Activated T-helper 1 cell treated with anti-CD3 and anti-CD28 coated beads, Interleukin-2, amount 50 U/mL, for 16 hours (primary cell): ENCODE data around the gene HPS1.
"Not testable (repeated sequence)": the region's sequence is repeated elsewhere in the genome, so short reads cannot be mapped to it uniquely, and the experiment has no call there.

Source experiments
- DNase-seq, 2 donors: peaks; one replicate each; pipeline ENCODE4 v3.0.0-alpha.2; 2020; ENCODE audit warnings: low read depth in 1 of 2, low spot score in 1 of 2

HPS1 gene

DNA sequence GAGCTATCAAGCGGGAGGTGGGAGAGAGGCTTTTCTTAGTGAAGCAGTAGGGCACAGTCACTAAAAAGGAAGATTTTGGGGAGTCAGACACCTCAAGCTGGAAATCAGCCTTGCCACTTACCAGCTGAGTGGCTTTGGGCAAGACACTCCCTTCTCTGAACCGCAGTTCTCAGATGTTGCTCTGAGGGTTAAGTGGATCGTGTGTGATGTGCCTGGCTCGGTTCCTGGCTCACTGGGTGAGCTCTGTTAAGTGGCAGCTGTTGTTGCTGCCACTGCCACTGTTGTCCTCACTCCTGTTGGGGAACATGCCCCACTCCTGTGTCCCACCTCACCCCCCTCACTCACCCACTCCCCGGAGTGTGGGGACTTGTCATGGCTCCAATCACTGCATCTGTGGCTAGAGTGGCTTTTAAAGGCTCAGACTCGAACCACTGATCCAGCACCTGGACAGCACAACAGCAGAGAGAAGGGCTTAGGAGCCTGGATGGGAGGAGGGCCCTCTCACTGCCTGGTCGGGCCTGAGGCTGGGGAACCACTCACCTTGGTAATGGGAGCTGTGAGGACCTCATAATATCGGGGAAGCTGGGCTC is 51.8 kb downstream of the HPS1 start:
- DNase-seq, result no peak

DNA sequence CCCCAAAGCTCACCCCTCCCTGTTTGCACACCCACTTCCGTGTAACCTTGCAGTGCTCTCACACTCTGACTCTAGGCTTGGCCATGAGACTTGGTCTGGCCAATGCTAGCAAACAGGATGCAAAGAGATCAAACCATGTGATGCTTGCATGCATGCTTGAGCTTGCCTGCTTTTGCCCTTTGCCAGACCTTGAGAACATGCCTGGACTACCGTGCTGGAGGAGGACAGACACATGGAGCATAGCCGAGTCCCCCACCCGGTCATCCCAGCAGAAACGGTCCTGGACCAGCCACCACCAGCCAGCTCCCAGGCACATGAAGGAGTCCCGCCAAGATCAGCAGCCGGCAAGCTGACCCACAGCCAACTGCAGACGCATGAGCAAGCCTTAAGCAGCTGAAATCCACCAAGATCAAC is 55.1 kb downstream of the HPS1 start:
- no peak for DNase-seq

DNA sequence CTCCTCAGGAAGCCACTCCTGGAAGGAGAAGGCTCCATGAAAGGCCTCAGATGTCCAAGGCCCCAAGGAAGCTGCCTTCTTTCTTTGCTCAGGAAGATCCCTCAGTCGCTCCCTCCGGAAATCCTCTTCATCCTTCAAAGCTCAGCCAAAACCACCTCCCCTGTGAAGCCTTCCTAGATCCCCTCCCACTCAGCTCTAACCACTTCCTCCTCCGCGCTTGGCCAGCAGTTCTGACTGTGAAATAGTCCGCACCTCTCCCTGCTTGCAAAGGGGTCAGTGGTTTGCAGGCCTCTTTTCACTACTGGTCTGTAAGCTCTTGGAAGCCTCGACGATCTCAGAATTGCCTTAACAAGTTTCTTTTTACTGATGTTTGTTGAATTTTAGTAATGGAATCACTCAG is 55.7 kb downstream of the HPS1 start:
- no peak for DNase-seq

DNA sequence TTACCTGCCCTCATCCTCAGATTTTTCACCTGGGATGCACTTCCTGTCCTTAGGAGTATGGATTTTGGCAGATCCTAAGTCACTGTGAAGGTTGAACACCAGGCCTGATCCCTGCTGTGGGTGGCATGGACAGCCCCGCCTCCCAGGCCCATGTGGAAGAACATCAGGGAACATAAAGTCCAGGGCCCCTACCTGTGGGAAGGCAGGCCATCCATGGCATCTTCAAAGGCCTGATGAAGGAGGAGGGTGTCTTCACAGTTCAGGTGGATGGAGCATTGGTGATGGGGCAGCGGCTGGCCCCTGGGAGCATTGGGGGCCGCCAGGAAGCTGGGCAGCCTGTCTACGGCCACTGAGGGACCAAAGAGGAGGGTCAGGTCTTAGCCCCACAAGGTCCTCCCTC is 56.3 kb downstream of the HPS1 start:
- DNase-seq, result no peak

DNA sequence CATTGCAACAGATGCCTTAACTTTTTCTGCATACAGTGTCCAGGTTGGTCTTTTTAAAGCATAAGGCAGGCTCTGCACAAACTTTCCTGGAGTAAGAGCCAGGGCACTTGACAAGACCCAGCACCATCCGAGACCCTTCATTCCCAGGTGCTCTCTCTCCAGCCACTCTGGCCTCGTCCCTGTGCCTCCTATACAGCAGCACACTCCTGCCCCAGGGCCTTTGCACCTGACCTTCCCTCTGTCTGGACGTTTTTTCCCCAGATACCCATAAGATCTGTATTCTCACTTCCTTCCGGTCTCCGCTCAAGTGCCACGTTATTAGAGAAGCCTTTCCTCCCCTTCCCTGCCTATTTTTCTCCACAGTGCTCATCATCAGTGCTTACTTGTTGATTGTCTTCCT is 57.3 kb downstream of the HPS1 start:
- no peak for DNase-seq

DNA sequence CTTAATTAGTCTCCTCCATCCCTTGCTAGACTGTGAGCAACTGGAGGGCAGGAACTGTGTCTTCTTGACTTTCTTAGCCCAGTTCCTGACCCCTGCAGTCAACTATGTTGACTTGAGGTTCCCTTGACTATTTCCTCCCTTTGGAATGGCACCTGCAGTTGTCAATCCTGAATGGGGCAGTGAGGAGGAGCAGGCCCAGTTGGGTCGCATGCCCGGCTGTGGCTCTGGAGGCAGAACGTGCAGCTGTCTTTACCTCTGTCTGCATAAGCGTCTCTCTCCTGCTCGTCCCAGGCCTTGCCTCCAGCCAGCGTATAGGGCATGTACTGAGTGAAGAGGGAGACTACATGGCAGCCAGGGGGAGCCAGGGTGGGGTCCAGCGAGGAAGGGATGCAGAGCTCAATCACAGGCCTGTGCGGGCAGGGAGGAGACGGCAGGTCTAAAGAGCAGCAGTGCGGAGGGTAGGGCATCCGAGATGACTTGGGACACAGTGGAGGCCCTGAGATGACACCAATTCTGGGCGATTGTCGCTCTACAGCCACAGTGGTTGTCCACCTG is 58.6 kb downstream of the HPS1 start:
- no peak for DNase-seq

DNA sequence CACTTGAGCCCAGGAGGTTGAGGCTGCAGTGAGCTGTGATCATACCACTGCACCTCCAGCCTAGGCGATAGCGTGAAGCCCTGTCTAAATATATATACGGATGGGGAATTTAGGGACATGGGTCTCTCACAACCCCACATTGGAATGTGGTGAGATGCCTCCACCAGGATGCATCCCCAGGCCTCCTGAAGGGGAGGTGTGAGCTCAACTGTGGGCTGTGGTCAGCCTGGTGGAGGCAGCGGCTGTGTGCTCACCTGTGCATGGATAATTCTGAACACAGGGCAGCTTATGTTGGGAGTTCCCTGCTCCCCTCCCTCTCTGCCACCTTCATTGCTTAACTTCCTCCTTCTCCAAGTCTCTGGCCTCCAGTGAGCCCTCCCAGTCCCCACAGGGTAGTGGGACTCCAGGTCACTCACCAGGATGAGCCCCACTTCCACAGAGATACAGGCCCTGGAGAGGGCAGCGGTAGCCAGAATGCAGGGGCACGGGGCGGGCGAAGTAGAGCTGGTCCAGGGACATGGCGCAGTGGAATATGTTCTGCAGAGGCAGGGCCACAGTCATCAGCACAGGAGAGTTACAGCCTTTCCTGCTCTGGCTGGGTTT is 62.1 kb downstream of the HPS1 start:
- DNase-seq, result no peak

DNA sequence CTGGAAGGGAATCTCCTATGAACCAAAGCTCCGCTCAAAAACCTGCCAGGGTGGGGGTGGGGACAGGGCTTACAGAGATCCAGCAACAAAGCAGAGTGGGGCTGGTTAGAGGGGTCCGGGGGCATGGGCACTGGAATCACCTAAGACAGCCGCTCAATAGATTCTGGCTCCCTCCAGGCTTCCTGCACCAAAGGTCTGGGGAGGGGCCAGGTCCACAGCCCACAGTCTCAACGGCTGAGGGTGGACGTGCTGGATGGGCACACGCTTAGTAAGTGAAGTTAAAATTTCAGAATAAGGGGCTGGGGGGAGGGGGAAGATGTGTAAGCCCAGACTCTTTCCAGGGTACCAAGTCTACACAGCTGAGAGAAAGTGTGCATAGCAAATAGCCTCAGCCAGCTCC is 62.9 kb downstream of the HPS1 start:
- DNase-seq, result no peak

DNA sequence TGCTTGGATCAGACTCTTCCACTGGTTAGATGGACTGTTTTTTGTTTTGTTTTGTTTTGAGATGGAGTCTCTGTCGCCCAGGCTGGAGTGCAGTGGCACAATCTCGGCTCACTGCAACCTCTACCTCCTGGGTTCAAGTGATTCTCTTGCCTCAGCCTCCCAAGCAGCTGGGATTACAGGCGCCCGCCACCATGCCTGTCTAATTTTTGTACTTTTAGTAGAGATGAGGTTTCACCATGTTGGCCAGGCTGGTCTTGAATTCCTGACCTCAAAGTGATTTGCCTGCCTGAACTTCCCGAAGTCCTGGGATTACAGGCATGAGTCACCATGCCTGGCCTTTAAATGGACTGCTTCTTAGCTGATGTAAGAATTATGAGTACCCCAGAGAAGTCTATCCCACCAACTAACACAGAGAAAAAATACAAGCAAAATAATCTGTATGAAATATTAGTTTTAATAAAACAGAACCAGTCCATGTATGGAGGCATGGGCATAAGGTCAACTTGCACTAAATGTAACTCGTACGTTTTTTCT is 63.5 kb downstream of the HPS1 start:
- DNase-seq, result not testable (repeated sequence)

DNA sequence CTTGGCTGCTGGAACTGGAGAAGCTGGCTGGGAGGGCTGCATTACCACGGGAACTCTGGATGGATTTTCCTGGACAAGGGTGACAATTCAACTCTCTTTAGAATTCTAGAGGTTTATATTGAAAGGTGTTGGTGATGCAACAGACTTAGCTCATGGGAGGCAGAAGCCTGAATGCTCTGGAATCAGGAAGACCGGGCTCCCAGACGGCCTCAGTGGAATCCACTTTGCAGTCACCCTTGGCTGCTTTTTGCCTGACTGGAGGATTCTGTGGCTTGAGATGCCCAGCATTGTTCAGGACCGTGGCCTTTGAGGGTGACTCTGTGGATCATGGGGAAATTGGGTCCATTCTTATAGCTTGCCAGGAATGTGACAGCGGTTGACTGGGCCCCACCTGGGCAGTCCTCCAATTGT is 64.0 kb downstream of the HPS1 start:
- no peak for DNase-seq

DNA sequence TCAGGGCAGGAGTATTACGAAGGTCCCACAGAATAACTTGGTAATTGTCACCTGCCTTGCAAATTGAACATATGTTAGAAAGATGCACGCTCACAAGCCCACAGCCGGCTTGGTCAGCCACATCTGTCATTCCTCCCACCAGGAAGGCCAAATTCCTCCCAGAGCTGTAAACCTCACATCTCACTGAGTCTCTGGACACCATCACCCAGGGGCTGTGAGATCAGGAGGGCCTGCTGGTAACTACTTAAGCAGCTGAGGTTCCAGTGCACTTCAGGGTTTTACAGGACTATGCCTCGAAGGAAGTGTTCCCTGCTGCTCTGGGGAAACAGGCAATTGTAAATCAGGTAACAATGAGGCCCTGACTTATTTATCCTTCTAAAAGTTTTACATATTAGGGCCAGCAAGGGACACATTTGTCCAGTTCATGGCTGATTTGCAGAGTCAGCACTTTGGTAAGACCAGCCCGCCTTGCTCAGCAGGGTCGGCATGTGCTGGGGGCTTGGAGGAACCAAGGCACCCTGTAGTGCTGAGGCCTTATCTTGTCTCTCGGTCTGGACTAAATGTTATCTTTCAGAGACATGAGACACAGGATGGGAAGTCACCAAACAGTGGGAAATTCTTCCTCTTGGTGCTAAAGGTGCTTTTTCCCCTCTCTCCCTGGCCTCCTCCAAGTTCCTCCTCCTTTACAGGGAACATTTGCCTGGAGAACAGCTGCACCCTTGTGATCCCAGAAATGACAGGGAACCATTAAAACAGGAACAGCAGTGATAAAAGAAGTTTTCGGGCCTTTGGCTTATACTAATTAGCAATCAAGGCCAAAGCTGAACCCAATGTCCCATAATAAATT is 66.0 kb downstream of the HPS1 start:
- DNase-seq, result no peak

DNA sequence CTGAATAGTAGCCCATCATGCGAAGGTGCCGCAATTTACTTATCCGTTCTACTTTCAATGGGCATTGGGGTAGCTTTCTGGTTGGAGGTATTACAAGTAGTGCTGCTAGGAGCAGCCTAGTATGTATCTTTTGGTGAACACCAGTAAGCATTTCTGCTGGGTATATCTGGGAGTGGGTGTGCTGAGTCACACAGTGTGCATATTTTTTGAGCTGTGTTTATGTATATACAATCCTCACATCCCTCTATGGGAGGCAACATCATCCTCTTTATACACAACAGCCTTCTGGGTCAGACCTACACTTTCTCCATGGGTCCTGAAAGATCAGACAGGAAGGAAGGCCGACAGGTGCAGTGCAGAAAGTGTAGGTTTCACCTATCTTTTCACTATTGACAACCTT is 68.0 kb downstream of the HPS1 start:
- DNase-seq, result no peak

DNA sequence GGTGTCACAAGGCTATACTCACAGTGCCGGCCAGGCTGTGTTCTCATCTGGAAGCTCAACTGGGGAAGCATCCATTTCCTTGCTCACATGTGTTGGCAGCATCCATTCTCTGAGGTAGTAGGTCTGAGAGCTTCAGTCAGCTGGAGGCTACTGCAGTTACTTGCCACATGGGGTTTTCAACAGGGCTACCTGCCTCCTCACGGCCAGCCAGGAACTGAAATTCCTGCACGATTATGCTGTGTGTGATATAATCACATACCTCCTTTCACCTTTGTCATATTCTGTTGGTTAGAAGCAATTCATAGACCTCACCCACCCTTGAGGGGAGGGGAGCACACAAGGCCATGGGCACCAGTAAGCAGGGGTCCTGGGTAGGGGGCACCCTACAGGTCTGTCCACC is 69.2 kb downstream of the HPS1 start:
- DNase-seq, result no peak

DNA sequence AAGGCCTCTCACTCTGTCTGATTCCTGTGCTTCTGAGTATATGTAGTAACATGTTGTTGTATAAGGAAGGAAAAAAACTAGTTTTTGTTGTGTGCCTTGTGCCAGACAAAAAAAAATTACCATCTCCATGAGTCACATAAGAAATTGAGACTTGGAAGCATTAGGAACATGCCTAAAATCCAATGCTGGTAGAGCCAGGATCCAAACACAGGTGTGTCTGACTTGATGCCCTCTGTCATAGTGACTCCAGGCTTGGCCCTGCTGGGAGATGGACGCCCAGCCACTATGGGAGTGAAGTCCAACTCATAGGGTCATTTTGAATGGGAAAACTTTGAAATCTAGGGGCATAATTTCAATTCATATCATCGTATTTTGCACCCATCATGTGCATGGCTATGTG is 69.7 kb downstream of the HPS1 start:
- no peak for DNase-seq

DNA sequence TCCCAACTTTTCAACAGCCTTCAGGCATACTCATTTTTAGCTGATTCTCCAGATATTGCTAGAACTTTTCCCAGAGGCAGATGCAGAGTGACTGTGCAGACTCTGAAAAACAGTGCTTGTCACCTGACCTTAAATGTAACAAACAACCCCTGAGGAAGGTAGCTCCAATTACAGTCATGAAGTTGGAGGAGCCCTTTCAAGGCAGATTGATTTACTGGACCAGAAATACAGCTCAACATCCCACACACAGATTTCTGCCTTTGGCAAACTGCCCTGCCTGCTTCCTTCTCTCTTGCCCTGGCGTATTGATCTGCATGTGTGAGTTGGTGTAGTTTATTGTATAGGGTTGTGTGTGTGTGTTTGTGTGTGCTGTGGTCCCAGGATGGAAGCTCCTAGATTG is 70.2 kb downstream of the HPS1 start:
- DNase-seq, result no peak

DNA sequence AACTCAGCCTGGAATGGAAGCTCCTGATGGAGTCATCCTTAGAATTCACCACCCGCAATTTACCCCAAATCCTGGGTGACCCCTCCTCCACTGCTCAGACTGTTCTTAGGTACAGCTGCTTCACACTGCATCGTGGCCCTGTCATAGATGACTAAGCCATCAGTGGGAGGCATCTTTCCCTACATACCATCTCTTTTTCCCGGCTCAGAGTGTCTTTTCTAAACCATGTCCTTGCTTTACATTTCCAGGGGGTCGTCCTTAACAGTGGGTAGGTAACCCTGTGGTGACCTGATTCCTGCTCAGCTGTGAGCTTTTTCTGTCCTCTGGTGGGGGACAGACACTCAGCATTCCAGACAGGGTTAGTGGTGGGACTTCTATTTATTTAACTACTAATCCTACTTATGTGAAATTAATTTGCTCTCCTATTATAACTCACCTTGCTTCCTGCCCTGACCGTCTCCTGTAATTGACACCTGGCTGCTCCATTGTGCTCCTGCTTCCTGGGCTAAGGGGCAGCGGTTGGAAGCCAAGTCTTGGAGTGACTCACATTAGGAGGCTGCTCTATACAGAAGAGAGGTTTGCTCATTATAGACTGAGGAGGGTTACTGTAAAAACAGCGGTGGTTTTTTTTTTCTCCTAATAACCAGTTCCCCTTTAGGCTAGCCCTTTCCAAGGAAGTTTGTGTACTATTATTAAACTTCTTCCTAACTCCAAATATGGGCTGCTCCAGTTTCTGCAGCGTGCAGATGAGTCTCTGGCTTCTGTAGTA is 72.3 kb downstream of the HPS1 start:
- DNase-seq, result no peak

DNA sequence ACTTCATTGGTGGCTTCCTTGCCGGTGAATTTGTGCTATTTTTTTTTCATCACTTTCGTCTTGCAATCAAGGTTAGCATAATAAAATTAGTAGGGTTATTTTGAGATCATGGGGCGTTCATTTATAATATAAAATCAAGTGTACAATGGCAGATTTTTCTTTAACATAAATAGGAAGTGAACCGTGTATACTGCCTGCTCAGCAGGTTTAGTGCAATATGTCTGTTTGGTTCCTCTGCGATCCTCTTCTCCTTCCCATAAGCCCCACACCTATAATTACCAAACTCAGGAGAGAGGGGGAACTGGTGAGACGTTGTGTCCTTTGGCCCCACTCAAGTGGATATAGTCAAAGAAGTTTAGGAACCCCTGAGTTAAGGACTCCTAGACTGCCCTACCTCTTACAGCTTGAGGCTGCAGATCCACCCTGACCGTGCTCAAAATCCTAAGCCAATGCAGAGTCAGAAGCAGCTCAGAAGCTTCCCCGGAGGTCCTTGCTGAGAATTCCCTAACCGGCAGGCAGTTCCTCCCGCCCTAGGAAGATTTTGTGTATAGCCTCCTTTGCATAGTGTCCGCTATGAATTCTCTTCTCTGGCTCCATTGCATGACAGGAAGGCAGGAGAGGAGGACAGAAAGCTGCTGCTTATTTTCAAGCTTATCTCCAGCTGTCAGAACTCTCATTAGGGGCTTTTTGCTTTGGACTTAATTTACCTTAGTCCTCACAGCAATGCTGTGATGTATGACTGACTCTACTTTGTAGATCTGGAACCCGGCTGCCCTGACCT is 73.3 kb downstream of the HPS1 start:
- DNase-seq, result no peak

DNA sequence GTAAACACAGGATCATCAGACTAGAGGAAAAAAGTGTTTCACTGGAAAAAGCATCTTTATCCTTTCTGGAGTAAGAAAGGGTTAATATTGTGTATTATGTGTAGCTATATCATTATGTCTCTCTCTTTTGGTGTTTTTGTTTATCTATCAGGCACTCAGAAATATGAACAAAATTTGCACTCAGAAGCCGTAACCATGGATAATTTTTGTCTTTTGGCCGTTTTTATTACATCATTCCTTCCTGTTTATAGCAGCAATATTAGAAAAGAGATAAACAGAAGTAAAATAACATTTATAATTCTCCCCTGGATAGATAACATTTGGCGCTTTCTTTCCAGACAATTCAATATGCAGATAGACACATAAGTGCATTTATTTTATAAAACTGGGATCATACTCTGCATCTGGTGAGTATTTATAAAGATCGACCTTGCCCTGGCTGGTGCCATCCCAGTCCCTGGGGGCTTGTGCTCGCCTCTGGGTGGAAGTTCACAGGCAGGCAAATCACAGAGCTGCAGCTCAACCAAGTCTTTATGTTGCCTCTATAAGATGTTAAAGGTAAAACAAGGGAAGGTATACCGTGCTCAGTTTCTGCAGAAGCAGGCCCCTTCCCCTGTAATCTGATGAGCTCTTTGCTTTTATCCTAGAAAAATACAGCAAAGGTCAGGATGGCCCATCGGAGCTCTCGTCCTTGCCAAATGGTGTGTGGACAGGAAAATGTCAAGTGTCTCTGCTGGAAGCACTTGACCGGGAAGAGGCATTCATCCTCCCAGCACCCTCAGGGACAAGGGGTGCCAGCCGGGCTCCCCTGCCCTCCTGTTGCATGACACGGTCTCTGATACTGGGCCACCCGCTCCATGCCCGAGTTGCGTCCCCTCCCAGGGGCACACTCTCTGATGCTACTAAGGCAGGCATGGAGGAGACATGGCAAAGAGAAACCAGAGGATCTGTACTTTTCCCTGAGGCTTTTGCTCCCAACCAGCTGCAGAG is 75.6 kb downstream of the HPS1 start:
- no peak for DNase-seq

DNA sequence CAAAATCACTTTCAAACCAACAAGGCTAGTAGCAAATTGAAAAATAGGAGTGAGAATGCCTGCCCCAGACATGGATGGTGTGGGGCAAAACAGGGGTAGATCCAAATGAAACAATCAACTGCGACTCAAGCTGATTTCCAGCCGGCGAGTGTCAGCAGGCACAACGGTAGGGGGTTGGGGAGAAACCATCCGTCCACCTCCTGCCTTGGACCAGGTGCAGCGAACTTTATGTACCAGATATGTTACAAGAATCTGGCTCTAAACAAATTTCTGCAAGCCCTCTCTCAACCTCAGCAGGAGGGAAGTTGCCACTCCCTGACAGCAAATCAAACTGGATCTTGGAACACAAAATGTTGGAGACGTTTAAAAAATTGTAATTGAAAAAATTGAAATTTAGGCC is 76.9 kb downstream of the HPS1 start:
- DNase-seq, result no peak
